Measurements from ENCODE around the gene MYOT.
"Not testable (repeated sequence)": the region's sequence is repeated elsewhere in the genome, so short reads cannot be mapped to it uniquely, and the experiment has no call there.

The MYOT gene

DNA sequence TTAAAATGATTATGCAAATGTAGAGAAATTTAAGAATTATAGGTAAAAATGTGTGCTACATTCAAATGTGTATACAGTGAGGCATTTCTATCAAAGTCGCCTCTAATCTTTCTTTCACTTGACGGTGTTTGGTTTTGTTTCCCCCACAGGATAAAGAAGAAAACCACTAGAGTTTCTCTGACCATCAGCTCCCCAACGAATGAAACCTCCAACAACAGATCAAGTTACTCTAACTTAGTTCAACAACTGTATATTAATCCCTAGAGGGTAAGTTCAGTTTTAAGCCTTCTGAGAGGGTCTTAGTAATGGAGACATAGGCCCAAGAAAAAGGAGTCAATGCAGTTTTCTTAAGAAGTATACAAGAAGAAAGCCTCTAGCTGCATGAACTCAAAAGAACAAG, 11.5 kb upstream of the MYOT start:
- Histone ChIP-seq H3K36me3 (ENCODE audit: control insufficient read depth in 1 of 2, insufficient read depth in 2 of 2, low read length in 2 of 2) (no peaks in the 10 kb centered on the region), H3K27ac (ENCODE audit: low read length) (no peak overlapping the region), H3K4me3 (ENCODE audit: low read depth in 1 of 2, low read length in 2 of 2) (no peak overlapping the region), H3K4me1 (ENCODE audit: control insufficient read depth in 1 of 2, insufficient read depth in 2 of 2, low read length in 2 of 2) (no peaks in the 10 kb centered on the region), H3K9me3 (ENCODE audit: control insufficient read depth in 1 of 2, low read length in 2 of 2) (no peaks in the 10 kb centered on the region), H3K27me3 (ENCODE audit: low read depth, low read length) (no peaks in the 10 kb centered on the region)

DNA sequence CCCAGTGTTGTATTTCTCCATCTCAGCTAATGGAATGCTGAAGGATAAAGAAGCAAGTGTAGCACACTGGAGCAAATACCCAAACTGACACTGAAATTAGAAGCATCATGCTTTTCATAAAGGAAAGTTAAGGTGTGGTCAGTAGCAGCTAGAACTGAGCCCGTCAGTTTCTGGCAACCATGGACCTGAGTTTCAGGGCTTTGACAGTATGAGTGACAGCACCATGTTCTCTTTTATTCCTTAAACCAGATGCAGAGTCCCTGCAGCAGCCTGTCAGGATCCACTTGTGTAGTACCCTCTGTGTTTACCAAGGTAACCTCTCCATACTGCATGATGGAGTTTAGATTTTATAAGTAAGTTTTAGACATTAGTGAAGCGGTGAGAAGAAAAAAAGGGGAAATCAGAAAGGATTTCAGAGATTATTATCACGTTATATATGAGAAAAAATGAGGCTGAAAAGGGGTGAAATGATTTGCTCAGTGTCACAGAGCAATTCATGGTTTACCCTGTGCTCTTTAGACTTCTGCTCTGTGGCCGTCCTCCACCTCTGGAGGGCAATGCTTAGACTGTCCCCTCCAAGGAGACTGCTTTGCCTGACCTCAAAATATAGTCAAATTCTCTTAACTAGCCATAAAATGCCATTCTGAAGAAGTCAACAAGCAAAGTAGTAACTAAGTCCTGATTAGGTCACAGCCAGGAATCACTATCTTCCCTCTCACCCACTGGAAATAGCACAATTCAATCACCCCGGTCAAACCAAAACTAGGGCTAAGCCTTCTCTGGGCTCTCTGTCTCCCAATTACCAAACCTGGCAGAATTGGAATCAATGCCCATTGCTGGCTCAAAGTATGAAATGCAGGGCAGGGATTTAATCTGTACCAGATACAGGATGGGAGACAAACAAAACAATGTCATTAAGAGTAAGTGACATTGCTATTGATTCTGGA, 10.5 kb upstream of the MYOT start:
- H3K36me3 ChIP-seq (ENCODE audit: control insufficient read depth in 1 of 2, insufficient read depth in 2 of 2, low read length in 2 of 2): no peaks in the 10 kb centered on the region
- H3K9me3 ChIP-seq (ENCODE audit: control insufficient read depth in 1 of 2, low read length in 2 of 2): no peaks in the 10 kb centered on the region
- no peak overlapping the region for H3K4me3 ChIP-seq (ENCODE audit: low read depth in 1 of 2, low read length in 2 of 2)
- H3K27me3 ChIP-seq (ENCODE audit: low read depth, low read length): no peaks in the 10 kb centered on the region
- H3K4me1 ChIP-seq (ENCODE audit: control insufficient read depth in 1 of 2, insufficient read depth in 2 of 2, low read length in 2 of 2): no peaks in the 10 kb centered on the region
- no peak overlapping the region for H3K27ac ChIP-seq (ENCODE audit: low read length)

DNA sequence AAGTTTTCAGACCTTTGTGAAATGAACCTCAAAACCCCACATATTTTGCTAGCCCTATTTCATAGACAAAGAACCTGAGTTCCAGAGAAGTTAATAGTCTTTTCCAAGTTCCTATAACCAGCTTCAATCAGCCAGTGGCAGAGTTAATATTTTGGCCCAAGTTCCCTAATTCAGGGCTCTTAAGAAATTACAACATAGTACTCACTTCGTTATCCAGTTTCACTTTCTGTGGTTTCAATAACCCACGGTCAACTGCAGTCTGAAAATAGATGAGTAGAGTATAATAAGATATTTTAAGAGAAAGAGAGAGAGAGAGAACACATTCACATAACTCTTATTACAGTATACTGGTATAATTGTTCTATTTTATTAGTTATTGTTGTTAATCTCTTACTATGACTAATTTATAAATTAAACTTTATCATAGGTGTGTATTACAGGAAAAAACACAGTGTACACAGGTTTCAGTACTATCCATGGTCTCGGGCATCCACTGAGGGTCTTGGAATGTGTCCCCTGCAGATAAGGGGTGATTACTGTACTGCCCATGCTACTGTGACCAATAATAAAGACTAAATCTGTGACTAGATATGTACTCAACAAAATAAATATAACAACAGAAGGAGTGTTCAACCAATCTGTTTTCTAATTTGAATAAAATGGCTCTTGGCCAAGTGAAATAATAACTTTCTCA, 9.3 kb upstream of the MYOT start:
- H3K27ac ChIP-seq (ENCODE audit: low read length): peak overlapping the region; percentile 32
- H3K4me1 ChIP-seq (ENCODE audit: control insufficient read depth in 1 of 2, insufficient read depth in 2 of 2, low read length in 2 of 2): no peaks in the 10 kb centered on the region
- H3K36me3 ChIP-seq (ENCODE audit: control insufficient read depth in 1 of 2, insufficient read depth in 2 of 2, low read length in 2 of 2): no peaks in the 10 kb centered on the region
- H3K4me3 ChIP-seq (ENCODE audit: low read depth in 1 of 2, low read length in 2 of 2): peak overlapping the region; percentile 17 to 22
- no peaks in the 10 kb centered on the region for H3K27me3 ChIP-seq (ENCODE audit: low read depth, low read length)
- H3K9me3 ChIP-seq (ENCODE audit: control insufficient read depth in 1 of 2, low read length in 2 of 2): no peaks in the 10 kb centered on the region

DNA sequence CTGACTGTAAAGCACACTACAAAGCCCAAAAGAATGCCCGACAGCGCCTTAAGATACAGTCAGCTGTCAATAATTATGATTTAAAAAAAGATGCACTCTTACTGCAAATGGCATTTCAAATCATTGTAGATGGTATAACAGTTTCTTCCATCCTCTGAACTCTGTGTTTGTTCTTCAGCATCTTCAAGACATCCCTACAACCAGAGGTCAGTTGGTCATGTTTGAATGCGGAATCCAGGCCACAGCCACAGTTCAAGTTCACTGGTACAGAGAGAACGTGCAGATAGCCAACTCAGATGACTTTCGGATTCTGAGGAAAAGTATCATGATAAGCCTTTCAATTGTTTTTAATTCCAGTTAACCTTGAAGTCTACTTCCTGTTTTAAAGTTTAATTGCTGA, 8.7 kb upstream of the MYOT start:
- Histone ChIP-seq H3K4me3 (ENCODE audit: low read depth in 1 of 2, low read length in 2 of 2) (no peak overlapping the region), H3K4me1 (ENCODE audit: control insufficient read depth in 1 of 2, insufficient read depth in 2 of 2, low read length in 2 of 2) (no peaks in the 10 kb centered on the region), H3K27me3 (ENCODE audit: low read depth, low read length) (no peaks in the 10 kb centered on the region), H3K9me3 (ENCODE audit: control insufficient read depth in 1 of 2, low read length in 2 of 2) (no peaks in the 10 kb centered on the region), H3K27ac (ENCODE audit: low read length) (no peak overlapping the region), H3K36me3 (ENCODE audit: control insufficient read depth in 1 of 2, insufficient read depth in 2 of 2, low read length in 2 of 2) (no peaks in the 10 kb centered on the region)

DNA sequence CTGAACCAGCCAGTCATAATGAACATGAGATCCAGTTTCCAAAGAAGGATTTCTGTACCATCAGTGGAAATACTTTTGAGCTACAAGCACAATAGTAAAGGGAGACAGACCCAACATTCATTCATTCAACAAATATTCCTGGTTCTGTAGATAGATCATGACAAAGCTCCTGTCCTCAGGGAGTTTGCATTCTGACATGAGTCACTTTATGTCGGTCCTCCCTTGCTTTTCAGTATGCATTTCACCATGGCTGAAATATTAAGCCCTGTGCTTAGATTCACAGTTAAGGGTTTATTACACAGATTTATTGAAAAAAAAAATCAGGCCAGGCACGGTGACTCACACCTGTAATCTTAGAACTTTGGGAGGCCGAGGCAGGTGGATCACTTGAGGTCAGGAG, 5.4 kb upstream of the MYOT start:
- H3K27ac ChIP-seq (ENCODE audit: low read length): no peak overlapping the region
- H3K4me3 ChIP-seq (ENCODE audit: low read depth in 1 of 2, low read length in 2 of 2): no peak overlapping the region
- H3K9me3 ChIP-seq (ENCODE audit: control insufficient read depth in 1 of 2, low read length in 2 of 2): no peaks in the 10 kb centered on the region
- no peaks in the 10 kb centered on the region for H3K4me1 ChIP-seq (ENCODE audit: control insufficient read depth in 1 of 2, insufficient read depth in 2 of 2, low read length in 2 of 2)
- H3K27me3 ChIP-seq (ENCODE audit: low read depth, low read length): no peaks in the 10 kb centered on the region
- no peaks in the 10 kb centered on the region for H3K36me3 ChIP-seq (ENCODE audit: control insufficient read depth in 1 of 2, insufficient read depth in 2 of 2, low read length in 2 of 2)

DNA sequence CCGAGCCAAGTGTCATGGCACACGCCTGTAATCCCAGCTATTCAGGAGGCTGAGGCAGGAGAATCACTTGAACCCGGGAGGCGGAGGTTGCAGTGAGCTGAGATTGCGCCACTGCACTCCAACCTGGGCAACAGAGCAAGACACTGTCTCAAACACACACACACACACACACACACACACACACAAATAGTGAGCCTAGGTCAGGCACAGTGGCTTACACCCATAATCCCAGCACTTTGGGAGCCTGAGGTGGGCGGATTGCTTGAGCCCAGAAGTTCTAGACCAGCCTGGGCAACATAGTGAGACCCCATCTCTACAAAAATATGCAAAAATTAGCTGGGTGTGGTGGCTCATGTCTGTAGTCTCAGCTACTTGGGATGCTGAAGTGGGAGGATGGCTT, 4.0 kb upstream of the MYOT start:
- not testable (repeated sequence) for H3K4me3 ChIP-seq (ENCODE audit: low read depth in 1 of 2, low read length in 2 of 2)

DNA sequence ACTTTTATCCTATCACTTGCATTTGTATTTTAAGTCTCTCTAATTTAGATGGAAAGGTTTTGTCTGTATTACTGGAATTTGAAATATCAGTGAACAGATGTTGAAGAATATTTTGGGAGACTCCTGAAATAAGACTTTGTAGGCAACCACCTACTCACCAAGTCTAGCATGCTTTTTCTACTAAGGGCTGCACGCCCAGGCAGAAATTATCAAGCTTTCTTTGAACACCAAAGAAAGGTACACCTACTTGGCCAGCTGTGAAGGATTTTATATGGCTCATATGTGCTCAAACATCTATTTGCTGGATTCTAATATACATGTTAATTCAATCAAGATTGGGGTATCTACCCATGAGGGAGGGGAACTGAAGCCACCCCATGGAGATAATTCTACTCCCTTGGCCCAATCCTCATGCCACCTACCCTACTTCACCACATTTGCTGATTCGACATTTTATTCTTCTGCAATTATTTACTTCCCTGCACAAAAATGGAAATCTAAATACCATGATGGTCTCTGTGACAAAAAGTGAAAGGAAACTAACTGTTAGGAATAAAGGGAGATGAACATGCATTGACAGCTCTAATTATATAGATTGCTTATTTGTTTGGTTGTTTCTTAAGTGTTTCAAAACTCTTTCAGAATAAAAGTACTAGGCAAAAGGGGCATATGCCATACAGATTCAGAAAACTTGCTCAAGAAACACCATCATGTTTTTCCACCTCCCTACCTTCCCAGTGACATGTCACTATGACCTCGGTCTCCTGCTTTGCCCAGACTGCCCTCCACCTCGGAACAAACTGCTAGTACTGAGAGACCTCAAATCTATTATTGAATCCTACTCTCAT, 895 bp upstream of the MYOT start:
- Histone ChIP-seq H3K4me3 (ENCODE audit: low read depth in 1 of 2, low read length in 2 of 2) (no peak overlapping the region), H3K27me3 (ENCODE audit: low read depth, low read length) (no peaks in the 10 kb centered on the region), H3K9me3 (ENCODE audit: control insufficient read depth in 1 of 2, low read length in 2 of 2) (no peaks in the 10 kb centered on the region), H3K4me1 (ENCODE audit: control insufficient read depth in 1 of 2, insufficient read depth in 2 of 2, low read length in 2 of 2) (no peaks in the 10 kb centered on the region), H3K36me3 (ENCODE audit: control insufficient read depth in 1 of 2, insufficient read depth in 2 of 2, low read length in 2 of 2) (no peaks in the 10 kb centered on the region), H3K27ac (ENCODE audit: low read length) (no peak overlapping the region)

More for the DNA sequence above, 4.0 kb upstream of the MYOT start:
- not testable (repeated sequence) for H3K27ac ChIP-seq (ENCODE audit: low read length); H3K4me1 ChIP-seq (ENCODE audit: control insufficient read depth in 1 of 2, insufficient read depth in 2 of 2, low read length in 2 of 2); H3K27me3 ChIP-seq (ENCODE audit: low read depth, low read length); H3K36me3 ChIP-seq (ENCODE audit: control insufficient read depth in 1 of 2, insufficient read depth in 2 of 2, low read length in 2 of 2); H3K9me3 ChIP-seq (ENCODE audit: control insufficient read depth in 1 of 2, low read length in 2 of 2)

DNA sequence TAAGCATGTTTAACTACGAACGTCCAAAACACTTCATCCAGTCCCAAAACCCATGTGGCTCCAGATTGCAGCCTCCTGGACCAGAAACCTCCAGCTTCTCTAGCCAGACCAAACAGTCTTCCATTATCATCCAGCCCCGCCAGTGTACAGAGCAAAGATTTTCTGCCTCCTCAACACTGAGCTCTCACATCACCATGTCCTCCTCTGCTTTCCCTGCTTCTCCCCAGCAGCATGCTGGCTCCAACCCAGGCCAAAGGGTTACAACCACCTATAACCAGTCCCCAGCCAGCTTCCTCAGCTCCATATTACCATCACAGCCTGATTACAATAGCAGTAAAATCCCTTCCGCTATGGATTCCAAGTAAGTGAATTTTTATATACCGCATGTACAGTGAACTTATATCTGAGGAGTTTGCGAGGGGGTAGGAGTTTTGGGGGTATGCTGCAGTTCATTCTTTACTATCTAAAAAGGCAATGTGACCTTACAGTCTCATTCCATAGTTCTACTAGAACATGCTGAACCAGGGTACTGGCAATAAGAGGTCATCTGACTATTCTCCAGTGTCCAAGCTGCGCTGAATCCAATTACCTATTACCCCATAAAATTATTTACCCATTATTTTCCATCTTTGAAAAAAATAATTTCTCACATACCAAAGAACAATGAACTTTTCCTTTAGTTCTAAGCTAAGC, 3.1 kb downstream of the MYOT start:
- Histone ChIP-seq H3K27me3 (ENCODE audit: low read depth, low read length) (no peaks in the 10 kb centered on the region), H3K4me3 (ENCODE audit: low read depth in 1 of 2, low read length in 2 of 2) (no peak overlapping the region), H3K27ac (ENCODE audit: low read length) (no peak overlapping the region), H3K36me3 (ENCODE audit: control insufficient read depth in 1 of 2, insufficient read depth in 2 of 2, low read length in 2 of 2) (no peaks in the 10 kb centered on the region), H3K4me1 (ENCODE audit: control insufficient read depth in 1 of 2, insufficient read depth in 2 of 2, low read length in 2 of 2) (no peaks in the 10 kb centered on the region), H3K9me3 (ENCODE audit: control insufficient read depth in 1 of 2, low read length in 2 of 2) (no peaks in the 10 kb centered on the region)

DNA sequence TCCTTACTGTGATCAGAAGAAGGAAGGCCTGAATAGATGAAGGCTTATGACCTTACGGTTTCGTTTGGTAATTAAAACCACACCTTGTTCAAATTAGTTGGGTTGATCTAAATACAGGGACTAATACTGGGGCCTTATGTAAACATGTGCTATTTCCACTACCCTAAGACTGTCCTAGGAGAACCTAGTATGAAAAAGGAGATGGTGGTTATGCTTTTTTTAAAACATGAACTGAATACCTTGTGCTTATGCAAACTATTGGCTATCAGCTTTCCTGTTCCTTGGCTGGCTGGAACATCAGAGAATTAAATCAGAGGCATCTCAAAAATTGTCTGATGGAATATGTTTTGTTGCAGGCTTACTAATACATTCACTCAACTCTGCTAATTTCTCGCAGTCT, 3.9 kb downstream of the MYOT start:
- Histone ChIP-seq H3K27me3 (ENCODE audit: low read depth, low read length) (no peaks in the 10 kb centered on the region), H3K9me3 (ENCODE audit: control insufficient read depth in 1 of 2, low read length in 2 of 2) (no peaks in the 10 kb centered on the region), H3K4me1 (ENCODE audit: control insufficient read depth in 1 of 2, insufficient read depth in 2 of 2, low read length in 2 of 2) (no peaks in the 10 kb centered on the region), H3K4me3 (ENCODE audit: low read depth in 1 of 2, low read length in 2 of 2) (no peak overlapping the region), H3K27ac (ENCODE audit: low read length) (no peak overlapping the region), H3K36me3 (ENCODE audit: control insufficient read depth in 1 of 2, insufficient read depth in 2 of 2, low read length in 2 of 2) (no peaks in the 10 kb centered on the region)

DNA sequence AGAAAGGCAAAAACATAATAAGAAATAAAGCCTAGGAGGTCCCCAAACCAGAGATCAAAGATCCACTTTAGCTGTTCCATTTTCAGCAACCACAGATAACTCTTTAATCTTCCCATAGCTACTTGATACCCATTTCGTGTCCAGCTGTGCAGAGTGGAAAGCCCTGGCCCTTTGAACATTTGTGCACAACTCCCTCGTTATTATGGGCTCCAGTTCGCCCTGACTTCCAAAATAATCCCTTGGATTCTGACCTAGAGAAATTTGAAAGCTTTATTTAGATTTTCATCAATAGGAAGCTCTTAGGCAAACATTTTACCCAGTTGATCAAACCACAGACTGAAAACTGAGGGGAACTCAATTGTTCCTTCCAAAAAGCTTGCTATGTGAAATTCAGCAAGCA, 4.8 kb downstream of the MYOT start:
- H3K27ac ChIP-seq (ENCODE audit: low read length): no peak overlapping the region
- no peaks in the 10 kb centered on the region for H3K9me3 ChIP-seq (ENCODE audit: control insufficient read depth in 1 of 2, low read length in 2 of 2)
- H3K27me3 ChIP-seq (ENCODE audit: low read depth, low read length): no peaks in the 10 kb centered on the region
- H3K36me3 ChIP-seq (ENCODE audit: control insufficient read depth in 1 of 2, insufficient read depth in 2 of 2, low read length in 2 of 2): no peaks in the 10 kb centered on the region
- H3K4me1 ChIP-seq (ENCODE audit: control insufficient read depth in 1 of 2, insufficient read depth in 2 of 2, low read length in 2 of 2): no peaks in the 10 kb centered on the region
- H3K4me3 ChIP-seq (ENCODE audit: low read depth in 1 of 2, low read length in 2 of 2): no peak overlapping the region

DNA sequence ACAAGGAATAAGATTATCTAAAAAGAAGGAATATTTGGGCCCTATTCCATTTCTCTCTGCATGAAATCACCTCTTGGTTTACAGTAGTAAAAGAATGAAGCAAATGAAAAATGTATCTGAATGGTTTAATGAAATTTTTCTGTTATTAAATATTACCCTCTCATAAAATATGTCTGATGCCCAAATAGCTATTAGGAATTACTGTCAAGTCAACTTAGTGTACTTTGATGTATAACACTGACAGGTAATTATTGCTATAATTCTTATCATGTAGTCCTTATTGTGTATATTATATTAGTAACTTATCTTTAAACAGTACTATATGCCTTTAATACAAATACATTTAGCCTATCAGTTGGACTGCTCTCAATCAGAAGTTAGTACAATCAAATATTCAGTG, 8.4 kb downstream of the MYOT start:
- no peak overlapping the region for H3K4me3 ChIP-seq (ENCODE audit: low read depth in 1 of 2, low read length in 2 of 2)
- H3K4me1 ChIP-seq (ENCODE audit: control insufficient read depth in 1 of 2, insufficient read depth in 2 of 2, low read length in 2 of 2): no peaks in the 10 kb centered on the region
- H3K9me3 ChIP-seq (ENCODE audit: control insufficient read depth in 1 of 2, low read length in 2 of 2): no peaks in the 10 kb centered on the region
- no peaks in the 10 kb centered on the region for H3K27me3 ChIP-seq (ENCODE audit: low read depth, low read length)
- H3K27ac ChIP-seq (ENCODE audit: low read length): no peak overlapping the region
- H3K36me3 ChIP-seq (ENCODE audit: control insufficient read depth in 1 of 2, insufficient read depth in 2 of 2, low read length in 2 of 2): no peaks in the 10 kb centered on the region

Data from muscle layer of duodenum (tissue), 2 donors.